HG02678 (cell line): Measurements from ENCODE around the gene AGAP5.
"Not testable (repeated sequence)": the region's sequence is repeated elsewhere in the genome, so short reads cannot be mapped to it uniquely, and the experiment has no call there.

Source experiments
- ATAC-seq: cut with Tn5 transposase; IDR thresholded peaks from one replicate; pipeline ENCODE4 v1.9.1; 2021; ENCODE audit warnings: mild to moderate bottlenecking, moderate library complexity; ENCODE audit not compliant: unreplicated experiment

The AGAP5 gene

GRCh38 chr10:73697675-73698159 lies at the start of gene AGAP5:
TSS of gene AGAP5 (minus strand) at chr10:73698109. CDS start at chr10:73697755, 354 bp downstream.
- not testable (repeated sequence) for ATAC-seq

- ATAC-seq, result no peak
These were observed 48.8 kb upstream of the AGAP5 start for GRCh38 chr10:73746721-73747120.

GRCh38 chr10:73744664-73744975 lies 46.7 kb upstream of the AGAP5 start:
- peak; percentile 34 for ATAC-seq

GRCh38 chr10:73743905-73744663 lies 46.2 kb upstream of the AGAP5 start, which contains the start of gene SEC24C:
TSS of gene SEC24C (plus strand) at chr10:73744372. CDS start at chr10:73746833, 2,461 bp downstream.
- ATAC-seq, result peak; percentile 89

DNA sequence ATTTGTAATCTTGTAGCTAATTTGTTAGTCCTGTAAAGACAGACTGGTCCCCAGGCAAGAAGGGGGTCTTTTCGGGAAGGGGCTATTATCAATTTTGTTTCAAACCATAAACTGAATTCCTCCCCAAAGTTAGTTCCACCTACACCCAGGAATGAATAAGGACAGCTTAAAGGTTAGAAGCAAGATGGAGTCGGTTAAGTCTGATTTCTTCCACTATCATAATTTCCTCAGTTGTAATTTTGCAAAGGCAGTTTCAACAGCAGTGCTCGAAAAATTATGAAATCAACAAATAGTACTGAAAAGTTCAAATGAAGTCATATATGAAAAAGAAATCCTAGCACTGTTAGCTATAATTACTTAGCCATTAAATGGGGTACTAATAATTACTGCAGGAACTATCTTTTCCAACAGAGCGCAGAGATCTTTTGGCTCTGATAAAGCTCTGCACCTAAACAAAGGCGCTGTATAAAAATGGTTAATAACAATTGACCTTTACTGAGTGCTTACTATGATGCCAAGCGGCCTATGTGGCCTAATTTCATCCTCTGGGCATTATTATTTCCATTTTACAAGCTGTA lies 45.5 kb upstream of the AGAP5 start:
- ATAC-seq, result no peak

- ATAC-seq, result no peak
These were observed 44.5 kb upstream of the AGAP5 start for GRCh38 chr10:73742454-73742734.

DNA sequence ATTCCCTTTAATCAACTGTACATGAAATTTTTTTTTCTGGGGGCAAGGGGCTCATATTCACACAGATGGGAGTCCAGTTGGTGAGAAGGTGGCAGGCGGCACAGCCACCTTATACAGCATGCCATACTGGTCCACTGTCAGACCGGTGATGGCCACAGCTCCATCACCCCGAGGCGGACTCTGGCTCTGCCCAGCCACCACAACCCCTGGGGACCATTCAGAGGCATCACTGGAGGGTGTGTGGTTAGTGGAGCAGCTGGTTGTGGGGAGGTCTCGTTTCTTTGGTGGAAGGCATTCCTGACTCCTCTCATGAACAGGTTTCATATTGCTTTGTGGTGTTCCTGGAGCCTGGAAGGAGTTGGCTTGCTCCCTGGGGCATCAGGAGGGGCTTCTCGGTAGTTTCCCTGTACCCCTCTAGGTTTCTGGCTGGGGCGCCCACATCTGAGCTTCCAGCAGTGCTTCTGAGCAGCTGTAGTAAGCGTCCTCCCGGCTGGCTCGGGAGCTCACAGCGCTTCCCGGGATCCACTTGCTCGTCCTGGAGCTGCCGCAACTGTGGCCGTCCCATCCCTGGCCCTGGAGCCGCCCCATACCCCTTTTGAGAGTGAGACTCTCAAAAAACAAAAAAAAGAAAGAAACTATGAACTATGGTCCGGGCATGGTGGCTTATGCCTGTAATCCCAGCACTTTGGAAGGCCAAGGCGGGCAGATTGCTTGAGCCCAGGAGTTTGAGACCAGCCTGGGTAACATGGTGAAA lies 42.8 kb upstream of the AGAP5 start:
- not testable (repeated sequence) for ATAC-seq

- ATAC-seq, result no peak
These were observed 36.9 kb upstream of the AGAP5 start for GRCh38 chr10:73734796-73735305.

DNA sequence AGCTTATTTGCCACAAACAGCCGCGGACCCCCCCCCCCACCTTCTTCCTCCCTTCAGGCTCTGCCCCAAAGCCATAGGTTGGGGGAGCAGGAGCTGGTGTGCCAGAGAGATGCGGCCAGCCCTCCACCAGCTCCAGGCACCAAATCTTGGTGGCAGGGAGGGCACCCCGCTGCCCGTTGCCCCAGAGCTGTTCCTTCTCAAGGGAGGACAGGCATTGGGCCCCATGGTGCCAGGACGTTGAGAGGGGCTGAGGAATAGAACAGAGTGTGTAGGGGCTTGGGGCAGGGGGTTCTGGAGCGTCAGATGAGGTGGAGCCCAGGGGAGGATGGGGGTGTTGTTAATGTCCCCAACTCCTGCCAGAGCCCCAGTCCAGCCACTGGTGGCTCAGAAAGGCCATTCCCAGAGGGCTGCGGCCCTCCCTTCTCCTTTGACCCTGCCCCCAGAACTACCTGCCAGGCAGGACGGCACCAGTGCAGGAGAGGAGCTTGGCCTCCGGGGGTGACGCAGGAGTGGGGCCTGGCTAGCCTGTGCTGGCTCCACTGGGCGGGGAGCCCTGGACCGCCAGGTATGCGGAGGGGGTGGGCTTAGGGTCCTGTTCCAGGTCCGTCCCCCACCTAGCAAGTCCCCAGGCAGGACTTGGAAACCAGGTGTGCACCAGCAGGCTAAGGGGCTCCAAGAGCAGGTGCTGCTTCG lies 36.3 kb upstream of the AGAP5 start:
- ATAC-seq, result no peak

GRCh38 chr10:73732931-73733623 lies 35.2 kb upstream of the AGAP5 start:
- no peak for ATAC-seq

DNA sequence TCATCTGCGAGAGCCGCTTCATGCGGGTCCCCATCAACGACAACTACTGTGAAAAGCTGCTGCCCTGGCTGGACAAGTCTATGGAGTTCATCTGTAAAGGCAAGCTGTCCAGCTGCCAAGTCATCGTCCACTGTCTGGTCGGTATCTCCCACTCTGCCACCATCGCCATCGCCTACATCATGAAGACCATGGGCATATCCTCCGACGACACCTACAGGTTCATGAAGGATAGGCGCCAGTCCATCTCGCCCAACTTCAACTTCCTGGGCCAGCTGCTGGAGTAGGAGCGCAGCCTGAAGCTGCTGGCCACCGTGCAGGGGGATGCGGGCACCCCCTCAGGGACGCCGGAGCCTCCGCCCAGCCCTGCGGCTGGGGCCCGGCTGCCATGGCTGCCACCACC lies 34.5 kb upstream of the AGAP5 start:
- no peak for ATAC-seq

DNA sequence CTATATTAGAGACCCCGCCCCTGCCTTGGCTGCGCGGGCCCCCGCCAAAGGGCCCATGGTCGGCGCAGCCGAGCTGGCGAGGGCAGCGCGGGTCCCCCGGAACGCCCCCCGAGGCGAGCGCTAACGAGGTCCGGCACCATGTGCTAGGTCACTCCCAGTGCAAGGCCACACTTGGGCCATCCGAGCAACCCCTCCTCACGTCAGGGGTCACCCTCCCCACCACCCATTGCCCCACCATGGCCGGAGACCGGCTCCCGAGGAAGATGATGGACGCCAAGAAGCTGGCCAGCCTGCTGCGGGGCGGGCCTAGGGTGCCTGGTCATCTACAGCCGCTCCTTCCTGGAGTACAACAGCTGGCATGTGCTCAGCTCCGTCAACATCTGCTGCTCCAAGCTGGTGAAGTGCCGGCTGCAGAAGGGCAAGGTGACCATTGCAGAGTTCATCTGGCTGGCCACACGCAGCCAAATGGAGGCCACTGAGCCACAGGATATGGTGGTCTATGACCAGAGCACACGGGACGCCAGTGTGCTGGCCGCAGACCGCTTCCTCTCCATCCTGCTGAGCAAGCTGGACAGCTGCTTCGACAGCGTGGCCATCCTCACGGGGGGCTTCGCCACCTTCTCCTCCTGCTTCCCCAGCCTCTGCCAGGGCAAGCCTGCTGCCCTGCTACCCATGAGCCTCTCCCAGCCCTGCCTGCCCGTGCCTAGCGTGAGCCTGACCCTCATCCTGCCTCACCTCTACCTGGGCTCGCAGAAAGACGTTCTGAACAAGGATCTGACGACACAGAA lies 33.9 kb upstream of the AGAP5 start:
- no peak for ATAC-seq

GRCh38 chr10:73730153-73730906 lies 32.4 kb upstream of the AGAP5 start:
- peak; percentile 85 for ATAC-seq

DNA sequence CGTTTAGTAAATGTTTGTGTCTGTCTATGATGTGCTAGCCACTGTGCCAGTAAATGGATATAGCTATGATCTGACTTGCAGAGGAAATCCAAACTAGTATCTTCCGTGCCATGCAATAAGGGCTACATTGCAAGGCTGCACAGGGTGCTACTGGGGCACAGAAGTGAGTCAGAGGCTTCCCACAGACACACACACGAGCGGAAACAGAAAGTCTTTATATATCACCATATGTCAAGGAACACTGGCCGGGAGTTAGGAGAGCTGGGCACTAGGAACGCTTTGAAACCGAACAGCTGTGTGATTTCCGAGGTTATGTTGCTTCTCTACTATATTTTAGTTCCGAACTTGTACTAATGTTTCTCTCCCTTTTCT lies 31.9 kb upstream of the AGAP5 start:
- not testable (repeated sequence) for ATAC-seq

DNA sequence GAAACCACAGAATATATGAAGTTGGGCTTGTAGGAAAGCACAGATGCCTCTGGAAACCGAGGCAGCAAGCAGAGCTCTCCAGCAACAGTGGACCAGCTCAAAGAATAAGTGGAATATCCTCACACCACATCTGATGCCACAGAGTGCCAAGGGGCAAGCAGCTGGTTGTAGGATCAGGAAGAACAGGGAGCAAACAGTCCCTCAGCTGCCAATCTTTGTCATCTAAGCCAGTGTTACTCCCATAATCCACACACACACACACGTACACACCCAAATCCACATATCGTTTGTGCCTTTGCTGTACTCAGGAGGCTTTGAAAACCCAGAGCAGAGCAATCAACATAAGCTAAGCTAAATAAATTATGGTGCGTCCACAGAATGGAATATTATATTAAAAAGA lies 25.6 kb upstream of the AGAP5 start:
- no peak for ATAC-seq

DNA sequence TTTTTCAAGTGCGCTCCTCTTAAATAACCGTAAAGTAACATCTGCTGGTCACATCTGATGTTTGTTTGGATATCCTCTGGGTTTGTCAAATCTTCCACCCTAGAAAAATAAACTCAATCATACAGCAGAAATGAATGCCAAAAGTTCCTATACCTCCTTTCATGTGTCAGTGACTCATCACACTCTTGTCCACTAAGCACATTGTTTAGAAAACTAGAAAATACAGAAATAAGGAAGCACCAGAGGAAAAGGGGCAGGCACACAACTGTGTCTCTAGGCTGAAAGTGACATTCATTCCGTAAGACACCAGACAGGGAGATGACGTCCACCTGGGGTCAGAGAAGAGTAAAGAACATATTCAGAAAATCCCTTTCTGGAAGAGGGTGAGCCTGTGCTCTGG lies 22.7 kb upstream of the AGAP5 start:
- not testable (repeated sequence) for ATAC-seq

- no peak for ATAC-seq
These were observed 19.6 kb upstream of the AGAP5 start for GRCh38 chr10:73717556-73717955.

DNA sequence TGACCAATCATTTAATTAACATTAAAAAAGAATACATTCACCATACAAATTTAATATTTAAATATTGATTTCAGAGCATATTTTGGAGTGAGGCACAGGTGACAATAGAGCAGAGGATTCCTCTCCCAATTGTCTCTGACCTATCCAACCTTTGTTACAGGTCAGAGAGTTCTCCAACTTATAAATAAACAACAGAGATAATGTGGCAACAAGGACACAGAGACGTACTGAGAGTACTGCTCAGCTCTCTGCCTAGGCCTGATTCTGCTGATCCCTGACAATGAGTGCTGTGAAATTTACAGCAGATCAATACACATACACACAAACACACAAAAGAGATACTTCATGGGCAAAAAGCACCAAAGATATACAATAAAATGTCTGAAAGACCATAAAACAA lies 18.3 kb upstream of the AGAP5 start:
- no peak for ATAC-seq
